GM21717 (cell line): Measurements from ENCODE around the gene PROCR.
"Not testable (repeated sequence)": the region's sequence is repeated elsewhere in the genome, so short reads cannot be mapped to it uniquely, and the experiment has no call there.

ENCODE experiments used
- ATAC-seq: cut with Tn5 transposase; IDR thresholded peaks from one replicate; pipeline ENCODE4 v1.9.1; 2021; ENCODE audit warnings: mild to moderate bottlenecking, moderate library complexity; ENCODE audit not compliant: unreplicated experiment

PROCR gene

GRCh38 chr20:35192118-35192872, 20.4 kb downstream of the PROCR start:
- no peak for ATAC-seq

DNA sequence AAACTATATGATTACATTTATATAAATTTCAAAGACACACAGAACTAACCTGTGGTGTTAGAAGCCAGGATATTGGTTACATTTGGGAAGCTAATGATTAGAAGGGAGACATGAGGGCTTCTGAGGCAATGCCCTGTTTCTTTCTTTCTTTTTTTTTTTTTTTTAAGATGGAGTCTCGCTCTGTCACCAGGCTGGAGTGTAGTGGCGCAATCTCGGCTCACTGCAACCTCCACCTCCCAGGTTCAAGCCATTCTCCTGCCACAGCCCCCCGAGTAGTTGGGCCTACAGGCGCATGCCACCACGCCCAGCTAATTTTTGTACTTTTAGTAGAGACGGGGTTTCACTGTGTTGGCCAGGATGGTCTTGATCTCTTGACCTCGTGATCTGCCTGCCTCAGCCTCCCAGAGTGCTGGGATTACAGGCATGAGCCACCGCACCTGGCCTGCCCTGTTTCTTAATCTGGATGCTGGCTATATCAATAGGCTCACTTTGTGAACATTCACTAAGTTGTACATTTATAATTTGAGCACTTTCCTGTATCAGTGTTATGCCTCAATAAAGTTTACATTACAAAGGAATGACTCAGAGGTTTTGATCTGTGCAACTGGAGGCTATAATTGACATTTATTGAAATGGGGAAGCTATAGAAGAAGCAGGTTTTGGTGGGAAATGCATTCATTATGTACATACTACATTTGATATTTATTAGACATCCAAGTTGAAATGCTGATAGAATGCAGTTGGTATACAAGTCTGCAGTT, 21.3 kb downstream of the PROCR start:
- not testable (repeated sequence) for ATAC-seq

GRCh38 chr20:35196313-35196712, 24.4 kb downstream of the PROCR start:
- ATAC-seq: no peak

GRCh38 chr20:35199740-35200139, 27.9 kb downstream of the PROCR start:
- no peak for ATAC-seq

GRCh38 chr20:35200267-35200666, 28.4 kb downstream of the PROCR start:
- no peak for ATAC-seq

- not testable (repeated sequence) for ATAC-seq
Observed at GRCh38 chr20:35201467-35201866, 29.6 kb downstream of the PROCR start.

DNA sequence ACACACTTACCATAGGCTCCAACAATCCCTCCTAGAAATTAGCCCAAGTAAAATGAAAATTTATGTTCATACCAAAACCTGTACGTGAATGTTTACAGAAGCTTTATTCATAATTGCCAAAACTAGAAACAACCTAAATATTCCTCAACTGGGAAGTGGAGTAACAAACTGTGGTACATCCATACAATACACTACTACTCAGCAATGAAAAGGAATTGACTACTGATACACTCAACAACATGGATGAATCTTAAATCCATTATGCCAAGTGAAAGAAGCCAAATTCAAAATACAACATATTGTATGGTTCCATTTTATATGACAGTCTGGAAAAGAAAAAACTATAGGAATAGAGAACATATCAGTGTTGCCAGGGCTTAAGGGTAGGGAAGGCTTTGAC, 34.9 kb downstream of the PROCR start:
- no peak for ATAC-seq

DNA sequence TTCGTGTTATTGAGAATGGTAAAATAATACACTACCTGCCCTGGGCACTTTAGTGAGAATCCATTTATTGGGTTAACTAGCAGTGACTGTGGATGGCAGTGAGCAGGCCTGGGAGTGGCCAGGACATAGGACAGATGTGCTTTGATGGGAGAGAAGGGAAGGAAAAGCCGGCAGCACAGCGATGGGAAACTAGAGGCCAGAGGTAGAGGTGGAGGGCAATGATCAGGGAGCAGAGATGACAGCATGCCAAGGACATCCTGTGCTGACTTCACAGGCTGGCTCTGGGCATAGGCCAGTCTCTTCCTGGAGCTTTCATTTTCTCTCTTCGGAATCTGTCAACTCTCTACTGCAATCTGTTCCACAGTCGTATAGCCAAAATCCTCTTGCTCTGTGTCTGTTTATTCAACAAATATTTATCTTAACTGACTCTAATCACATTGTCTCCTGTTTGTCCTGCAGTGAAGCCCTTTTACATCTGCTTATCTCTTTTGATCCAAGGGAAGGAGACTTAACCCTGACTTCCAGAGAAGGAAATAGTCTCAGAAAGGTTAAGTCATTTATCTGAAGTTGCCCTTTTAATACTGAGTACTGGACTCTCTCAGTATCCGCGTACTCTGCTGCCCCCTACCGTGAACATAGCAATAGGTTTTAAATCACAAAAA, 36.2 kb downstream of the PROCR start:
- ATAC-seq: no peak

DNA sequence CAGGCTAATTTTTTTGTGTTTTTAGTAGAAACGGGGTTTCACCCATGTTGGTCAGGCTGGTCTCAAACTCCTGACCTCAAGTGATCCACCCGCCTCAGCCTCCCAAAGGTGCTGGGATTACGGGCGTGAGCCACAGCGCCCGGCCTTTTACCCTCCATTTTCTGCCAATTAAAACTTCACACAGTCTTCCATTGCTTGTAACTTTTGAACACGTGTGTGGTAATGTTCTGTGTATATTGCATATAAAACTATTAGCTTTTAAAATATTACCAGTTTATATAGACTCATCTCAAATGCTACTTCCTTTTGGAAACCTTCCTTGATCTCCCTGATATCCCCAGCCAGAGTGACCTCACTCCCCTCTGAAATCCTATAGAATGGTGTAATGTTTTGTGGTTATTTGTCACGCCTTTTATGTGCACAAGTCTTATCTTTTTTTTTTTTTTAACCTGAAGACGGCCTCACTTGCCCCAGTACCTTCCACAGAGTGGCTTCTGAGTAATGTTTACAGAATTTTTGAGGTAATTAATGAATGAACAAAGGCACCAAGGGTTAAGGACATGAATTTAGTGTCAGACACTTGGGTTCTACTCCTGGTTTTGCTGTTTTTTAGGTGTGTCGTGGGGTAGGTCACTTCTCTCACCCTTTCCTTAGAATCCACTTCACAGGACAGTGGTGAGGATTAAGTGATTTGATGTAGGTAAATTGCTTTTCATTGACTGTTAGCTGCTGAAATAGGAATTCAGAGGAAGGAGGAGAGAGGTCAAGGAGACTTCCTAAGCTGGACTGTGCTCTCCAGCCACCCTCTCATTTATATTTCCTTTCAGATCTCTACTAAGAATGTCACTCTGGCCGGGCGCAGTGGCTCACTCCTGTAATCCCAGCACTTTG, 43.4 kb downstream of the PROCR start:
- no peak for ATAC-seq

DNA sequence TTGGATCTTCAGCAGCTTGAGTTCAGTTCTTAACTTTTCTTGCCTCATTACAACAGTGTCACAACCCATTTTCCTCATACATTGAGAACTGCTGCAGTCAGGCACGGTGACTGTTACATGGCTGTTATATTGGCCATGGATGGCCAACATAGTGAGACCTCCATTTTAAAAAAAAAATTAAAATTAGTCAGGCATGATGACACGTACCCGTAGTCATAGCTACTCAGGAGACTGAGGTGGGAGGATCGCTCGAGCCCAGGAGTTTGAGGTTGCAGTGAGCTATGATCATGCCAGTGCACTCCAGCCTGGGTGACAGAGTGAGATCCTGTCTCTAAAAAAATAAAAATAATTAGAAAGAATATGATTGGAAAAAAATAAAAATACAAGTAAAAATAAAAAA, 44.7 kb downstream of the PROCR start:
- no peak for ATAC-seq

GRCh38 chr20:35223941-35224340, 52.1 kb downstream of the PROCR start:
- ATAC-seq: no peak

DNA sequence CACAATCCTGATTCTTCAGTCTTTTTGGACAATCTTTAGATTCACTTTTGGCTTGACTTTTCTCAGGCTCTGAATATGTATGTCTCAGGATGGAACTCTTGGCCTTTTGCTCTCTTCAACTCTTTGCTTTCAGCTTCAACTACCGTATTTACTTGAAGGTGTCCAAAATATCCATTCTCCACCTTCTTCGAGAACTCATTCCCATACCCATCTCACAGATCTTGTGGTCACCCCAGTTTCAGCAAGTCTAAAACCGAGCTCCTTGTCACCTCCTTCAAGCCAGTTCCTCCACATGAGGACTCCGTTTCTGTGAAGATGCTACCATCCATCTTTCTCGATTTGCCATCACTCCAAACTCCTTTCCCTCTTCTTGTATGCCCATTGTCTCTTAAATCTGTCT, 52.7 kb downstream of the PROCR start:
- no peak for ATAC-seq

DNA sequence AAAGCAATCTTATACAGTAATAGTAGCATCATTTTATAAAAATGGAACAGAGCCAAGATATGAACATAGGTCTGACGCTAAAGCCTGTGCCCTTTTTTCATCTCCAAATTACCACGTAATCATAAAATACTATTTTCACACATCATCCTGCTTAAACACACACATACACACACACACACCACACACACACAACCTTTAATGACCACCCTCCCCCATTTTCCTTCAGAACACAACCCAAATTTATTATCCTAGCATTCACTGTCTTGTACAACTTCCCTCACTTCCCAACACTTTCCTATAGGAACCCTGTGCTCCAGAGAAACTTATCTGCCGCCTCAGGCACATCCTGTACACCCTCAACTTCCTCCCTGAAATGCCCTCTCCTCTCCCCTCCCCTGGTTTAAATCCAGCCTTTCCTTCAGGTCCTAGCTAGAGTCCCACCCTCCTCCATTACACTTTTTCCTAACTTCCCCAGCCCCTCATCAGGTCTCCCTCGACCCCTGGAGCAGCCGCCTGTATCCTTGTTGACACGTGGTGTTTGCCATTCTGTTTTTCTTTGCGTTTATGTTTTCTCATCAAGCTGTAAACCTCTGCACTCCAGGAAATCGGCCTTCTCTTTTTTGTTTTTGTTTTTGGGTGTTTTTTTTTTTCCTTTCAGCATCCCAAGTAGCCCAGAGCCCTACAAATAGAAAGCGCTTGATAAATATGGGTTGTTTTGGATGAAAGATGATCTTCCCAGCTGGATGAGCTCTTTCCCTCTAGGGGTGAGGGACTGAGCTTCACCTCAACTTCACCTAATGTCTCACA, 53.6 kb downstream of the PROCR start:
- ATAC-seq: no peak

- ATAC-seq: no peak
Observed at GRCh38 chr20:35226126-35226883, 54.4 kb downstream of the PROCR start, which contains the start of gene MMP24. TSS of gene MMP24 (plus strand) at chr20:35226690. CDS start at chr20:35226739, 49 bp downstream.
